Stimulated activated CD4-positive, alpha-beta T cell treated with anti-CD3 and anti-CD28 coated beads, Interleukin-15, amount 100 ng/mL, for 1 hour (primary cell): Measurements from ENCODE around the gene CNFN.

Experiments used
- DNase-seq, 2 donors: peaks; one replicate each; pipeline ENCODE4 v3.0.0-alpha.2; 2020; ENCODE audit warnings: low read depth in 1 of 2, low spot score in 1 of 2

The CNFN gene

DNA sequence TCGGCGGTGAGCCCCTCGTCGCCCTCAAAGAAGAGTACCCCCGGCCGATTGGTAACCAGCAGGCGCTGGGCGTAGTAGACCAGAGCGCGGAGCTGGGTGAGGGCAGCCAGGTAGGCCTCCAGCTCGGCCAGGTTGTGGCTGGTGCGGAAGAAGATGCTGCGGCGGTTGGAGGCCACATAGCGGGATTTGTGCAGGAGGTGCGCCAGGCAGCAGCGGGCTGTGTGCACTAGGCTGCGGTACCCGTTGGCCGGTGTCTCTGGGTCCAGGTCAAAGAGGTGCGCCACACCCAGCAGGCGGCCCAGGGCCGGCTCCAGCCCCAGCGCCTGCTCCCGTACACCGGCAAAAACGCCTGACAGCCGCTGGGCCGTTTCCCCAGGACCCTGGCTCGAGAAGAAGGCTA is 20.3 kb upstream of the CNFN start:
- DNase-seq = no peak

GRCh38 chr19:42409477-42409876 is 19.4 kb upstream of the CNFN start:
- DNase-seq = no peak

DNA sequence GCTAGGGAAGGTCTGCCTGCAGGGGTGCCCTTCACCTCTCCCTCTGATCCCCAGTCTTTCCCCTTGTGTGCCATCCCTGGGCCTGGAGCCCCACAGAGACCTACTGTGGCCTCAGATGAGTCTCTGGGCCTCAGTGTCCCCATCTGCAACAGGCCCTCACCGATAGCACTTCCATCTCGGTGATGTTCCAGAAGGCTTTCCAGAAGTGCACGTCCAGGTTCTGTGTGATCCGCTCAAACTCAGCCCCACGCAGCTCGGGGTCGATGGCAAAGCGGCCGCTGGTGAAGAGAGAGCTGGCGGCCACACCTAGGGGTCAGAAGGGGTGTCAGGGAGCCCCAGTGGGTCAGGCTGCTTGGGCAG is 17.7 kb upstream of the CNFN start:
- DNase-seq = no peak

DNA sequence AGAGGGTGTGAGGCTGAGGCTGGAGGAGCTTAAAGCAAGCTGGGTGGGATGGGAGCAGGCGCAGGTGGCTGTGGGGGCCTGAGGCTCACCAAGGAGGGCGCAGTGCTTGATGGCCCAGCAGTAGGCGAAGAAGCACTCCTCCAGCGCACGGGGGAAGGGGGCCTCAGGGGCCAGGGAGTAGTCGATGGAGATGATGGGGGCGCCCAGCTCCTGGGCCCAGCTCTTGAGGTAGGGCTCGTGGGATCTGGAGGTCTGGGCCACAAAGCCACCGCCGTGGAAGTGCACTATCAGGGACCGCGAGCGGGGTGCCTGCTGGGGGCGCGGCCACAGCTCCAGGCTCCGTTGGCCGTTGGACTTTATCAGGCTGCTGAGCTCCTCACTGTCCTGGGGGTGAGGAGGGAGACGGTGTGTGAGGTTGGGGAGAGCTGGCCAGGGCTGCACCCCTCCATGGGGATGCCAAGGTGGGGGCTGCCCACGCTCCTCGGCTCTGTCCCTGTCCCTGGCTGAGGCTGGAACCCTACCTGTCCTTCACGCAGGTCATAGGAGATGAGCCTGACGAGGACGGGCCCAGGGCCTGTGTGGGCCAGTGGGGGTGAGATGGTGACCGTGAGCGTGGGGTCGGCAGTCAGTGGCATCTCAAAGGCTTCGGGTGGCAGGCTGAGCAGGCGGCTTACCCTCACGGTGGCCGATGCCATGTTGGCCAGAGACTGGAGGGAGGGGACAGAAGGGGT is 17.2 kb upstream of the CNFN start:
- DNase-seq = no peak

- DNase-seq = no peak
Observed at GRCh38 chr19:42406111-42406510, 16.0 kb upstream of the CNFN start.

- DNase-seq = no peak
Observed at GRCh38 chr19:42403586-42403985, 13.5 kb upstream of the CNFN start.

- no peak for DNase-seq
Observed at GRCh38 chr19:42402376-42403116, 12.4 kb upstream of the CNFN start.

DNA sequence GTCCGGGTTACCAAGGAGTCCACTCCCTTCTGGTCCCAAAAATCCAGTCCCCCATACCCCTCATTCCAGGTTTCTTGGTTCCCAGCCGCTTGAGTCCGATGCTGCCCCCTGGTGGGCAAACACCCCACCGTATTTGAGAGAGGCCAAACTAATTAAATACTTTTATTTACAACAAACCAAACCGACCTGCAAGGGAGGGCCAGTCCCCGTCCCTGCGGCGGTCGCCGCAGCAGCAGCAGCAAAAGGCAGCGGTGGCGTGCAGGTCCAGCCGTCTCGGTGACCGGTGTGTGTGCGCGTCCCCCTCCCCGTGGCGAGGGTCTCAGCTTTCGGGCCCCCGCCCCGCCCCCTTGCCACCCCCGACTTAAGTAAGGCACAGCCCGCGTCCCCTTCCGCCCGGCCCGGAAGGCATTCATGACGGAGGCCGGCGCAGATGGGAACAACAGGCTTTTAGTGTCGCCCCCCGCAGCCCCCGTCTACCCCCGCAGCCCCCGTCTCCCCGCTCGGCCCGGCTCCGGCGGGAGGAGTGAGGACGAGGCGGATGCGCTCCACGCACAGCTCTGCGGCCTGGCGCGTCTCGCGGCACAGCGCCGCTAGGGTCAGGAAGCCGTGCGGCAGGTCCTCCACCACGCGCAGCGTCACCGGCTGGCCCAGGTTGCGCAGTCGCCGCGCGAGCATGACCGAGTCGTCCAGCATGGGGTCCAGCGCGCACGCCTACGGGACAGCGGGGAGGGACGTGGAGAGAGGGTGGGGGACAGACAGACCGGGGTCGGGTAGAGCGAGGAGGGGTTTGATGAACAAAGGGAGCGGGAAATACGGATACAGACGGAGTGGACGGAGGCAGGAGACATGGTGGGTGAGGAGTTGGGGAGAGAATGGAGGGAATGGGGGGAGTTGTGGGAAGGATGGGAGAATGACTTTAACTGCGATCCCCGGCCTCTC is 11.5 kb upstream of the CNFN start:
- DNase-seq = peak; percentile 56 to 70

GRCh38 chr19:42400404-42400803 is 10.3 kb upstream of the CNFN start:
- no peak for DNase-seq

DNA sequence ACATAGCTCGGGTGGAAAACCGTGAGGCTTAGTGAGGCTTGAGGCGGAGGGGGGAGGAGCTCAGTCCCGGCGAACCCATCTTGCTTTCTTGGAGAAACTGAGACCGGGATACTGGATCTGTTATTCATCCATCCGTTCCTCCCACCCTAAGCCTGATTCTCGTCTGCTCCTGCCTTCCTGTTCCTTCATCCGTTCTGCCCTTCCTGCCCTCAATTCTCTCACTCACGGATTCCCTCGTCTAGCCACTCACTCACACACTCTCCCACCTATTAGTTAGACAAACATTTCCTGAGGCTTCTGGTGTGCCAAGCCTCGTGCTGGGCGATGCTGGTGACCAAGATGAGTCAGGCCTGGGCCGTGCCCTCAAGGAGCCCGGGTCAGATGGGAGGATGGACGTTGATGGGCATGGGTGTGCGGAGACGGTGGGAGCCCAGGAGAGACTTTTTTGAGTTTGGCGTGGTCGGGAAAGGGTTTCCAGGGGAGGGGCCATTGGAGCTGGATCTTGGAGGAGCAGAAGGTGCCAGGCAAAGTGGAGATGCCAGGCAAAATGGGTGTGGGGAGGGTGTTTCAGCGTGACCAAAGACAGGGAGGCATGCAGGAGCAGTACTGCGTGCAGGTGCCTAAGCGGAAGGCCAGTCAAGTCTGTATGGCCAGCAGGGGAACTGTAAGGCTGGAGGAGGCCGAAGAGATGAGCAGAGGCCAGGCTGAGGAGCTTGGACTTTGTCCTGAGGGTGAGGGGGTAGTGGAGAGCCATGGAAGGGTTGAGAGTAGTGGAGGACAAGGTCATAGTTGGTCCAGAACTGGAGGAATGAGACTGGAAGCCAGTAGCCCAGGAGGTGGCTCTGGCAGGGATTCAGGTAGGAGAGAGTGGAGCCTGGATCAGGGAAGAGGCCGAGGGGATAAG is 7.4 kb upstream of the CNFN start:
- no peak for DNase-seq

DNA sequence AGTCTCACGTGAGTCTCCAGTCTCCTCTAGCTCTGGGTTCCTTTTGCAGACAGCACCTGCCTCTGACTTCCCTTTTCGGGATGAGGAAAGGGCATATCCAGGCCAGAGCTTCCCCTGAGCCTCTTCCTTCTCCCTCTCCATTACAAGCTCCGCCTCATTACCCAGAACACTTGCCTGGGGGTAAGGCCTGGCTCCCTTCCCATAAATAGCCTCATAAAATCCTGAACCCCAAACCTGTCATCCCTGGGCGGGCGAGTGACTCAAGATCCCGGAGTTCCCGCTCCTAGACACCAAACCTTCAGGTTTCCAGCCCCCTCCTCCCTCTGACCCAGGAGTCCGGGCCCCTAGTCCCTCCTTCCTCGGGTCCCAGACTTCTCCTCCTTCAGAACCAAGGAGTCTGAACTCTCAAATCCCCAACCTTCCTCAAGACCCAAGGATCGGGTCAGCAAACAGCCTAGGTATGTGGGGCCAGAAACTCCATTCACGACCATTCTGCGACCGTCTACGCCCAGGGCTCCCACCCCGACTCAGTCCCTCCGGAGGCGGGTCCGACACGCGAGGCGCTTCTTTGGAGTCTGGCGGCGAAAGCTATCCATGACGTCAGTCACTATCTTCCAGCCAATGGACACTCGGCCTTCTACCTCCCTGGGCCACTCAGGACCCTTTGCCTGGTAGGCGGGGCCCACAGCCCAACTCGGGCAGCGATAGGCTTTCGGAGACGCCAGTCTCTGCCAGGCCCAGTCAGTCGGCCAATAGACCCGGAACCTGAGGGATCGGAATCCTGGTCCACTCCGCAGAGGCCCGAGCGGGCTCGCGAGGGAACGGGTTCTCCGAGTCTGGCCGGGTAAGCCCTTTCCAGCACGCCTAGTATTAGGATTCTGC is 6.5 kb upstream of the CNFN start:
- peak; percentile 80 to 91 for DNase-seq

DNA sequence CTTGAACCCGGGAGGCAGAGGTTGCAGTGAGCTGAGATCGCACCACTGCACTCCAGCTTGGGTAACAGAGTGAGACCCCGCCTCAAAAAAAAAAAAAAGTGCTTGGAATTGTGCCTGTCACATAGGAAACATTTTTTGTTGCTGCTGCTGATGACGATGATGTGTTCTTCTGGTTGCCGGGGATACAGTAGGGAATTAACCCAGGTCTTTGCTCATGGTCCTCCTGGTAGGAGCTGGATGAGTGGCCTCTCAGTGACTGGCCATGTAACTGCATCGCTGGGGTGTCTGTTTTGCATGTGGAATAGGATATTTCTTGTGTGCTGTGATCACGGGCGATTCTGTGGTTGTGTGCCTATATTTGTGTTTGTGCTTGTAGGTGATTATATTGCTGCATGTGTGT is 4.7 kb upstream of the CNFN start:
- no peak for DNase-seq

GRCh38 chr19:42392165-42392564 is 2.1 kb upstream of the CNFN start:
- DNase-seq = no peak

DNA sequence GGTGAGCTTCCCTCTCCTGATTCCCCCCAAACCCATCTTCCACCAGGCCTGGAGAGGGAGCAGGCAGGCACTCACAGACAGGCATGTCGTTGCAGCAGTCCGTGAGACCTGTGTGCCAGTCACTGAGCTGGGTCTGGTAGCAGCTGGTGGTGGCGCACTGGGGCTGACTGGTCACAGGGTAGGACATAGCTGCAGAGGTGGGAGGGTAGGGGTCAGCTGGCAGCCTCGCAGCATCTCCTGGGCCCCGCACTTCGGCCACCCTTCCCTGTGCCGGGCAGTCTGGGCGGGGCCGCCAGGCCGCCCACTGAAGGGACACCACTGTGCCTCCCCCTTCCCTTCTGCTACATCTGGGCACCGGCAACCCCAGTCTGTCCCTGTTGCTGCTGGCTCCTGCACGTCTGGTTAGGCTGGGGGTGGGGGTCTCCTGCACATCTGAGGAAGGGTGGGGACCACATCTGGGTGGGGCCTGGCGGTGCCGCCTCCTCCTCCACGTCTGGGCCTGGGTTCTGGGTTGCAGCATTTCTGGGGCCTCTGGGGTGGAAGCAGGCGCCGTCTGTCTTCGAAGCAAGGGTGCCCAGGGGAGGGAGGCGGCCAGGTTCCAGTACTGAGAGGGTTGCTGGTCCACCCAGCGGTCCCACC is 1.1 kb downstream of the CNFN start:
- DNase-seq = no peak

GRCh38 chr19:42386974-42387707 is 3.0 kb downstream of the CNFN start:
- peak; percentile 32 to 60 for DNase-seq

DNA sequence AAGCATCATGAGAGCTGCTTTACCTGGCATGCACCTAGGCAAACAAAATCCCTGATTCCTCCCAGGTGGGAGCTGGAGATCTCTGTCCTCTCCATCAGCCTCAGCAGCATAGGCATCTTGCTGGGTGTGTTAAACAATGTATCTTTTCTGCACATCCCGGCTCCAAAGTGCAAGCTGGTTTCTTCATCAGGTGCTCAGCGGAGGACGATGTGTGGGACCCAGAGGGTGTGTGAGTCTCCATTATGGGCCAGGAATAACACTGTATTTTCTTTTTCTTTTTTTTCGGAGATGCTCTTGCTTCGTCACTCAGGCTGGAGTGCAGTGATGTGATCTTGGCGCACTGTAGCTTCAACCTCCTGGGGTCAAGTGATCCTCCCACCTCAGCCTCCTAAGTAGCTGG is 9.9 kb downstream of the CNFN start:
- no peak for DNase-seq

DNA sequence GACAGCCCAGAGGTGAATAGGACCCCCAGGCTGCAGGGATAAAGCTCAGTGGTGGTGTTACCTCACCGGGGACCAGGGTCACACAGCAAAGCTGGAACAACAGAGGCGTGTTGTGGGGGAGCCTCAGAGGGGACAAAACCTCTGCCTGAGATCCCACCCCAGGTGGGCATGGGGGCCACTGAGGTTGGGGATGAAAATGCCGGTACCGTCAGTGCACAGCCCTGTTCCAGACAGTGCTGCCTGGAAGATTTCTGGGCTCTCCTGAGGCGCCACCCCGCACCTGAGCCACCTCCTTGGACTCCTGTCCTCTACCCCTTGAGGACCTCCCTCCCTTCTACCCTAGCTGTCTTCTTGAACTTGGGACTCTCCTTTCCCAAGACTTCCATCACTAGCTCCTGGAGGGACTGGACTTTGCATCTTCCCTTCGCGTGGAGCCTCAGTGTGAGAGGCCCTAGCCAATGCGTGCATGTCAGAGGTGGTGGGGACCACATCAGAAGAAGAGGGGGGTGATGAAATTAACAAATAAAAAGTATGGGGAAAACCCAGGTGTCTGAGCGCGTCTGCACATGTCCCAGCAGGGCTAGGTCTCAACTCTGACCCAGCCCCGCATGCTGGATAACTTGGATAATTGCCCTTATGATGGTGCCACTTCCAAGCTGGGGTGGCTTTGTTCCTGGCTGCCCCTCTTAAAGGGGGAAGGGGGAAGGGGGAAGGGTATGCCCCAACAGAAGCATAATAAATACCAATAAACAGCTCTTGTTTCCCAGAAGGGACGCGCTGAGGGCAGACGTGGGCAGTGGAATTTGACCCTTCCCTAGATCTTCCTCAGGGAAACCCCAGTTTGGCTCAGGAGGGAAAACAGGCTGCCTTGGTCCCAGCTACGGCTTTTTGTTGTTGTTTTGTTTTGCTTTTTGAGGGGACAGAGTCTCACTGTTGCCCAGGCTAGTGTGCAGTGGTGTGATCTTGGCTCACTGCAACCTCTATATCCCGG is 11.6 kb downstream of the CNFN start:
- no peak for DNase-seq
